GM12873 (cell line): ENCODE data around the gene CABS1.

Experiments used
- CTCF ChIP-seq: IDR thresholded peaks from 2 replicates; pipeline ENCODE4 v1.5.1; 2012; ENCODE audit warnings: low read depth, mild to moderate bottlenecking, moderate library complexity, low read length, control low read depth; ENCODE audit not compliant: insufficient read depth; ENCODE audit errors: missing control alignments

Gene CABS1

GRCh38 chr4:70380578-70380977, 45.8 kb downstream of the CABS1 start:
- TF ChIP-seq CTCF, result no peak

- TF ChIP-seq CTCF, result no peak
These were observed 48.0 kb downstream of the CABS1 start, which contains the start of gene SMR3B for GRCh38 chr4:70382691-70383181. TSS of gene SMR3B (plus strand) at chr4:70383131. CDS start at chr4:70384511, 1,380 bp downstream.
